ENCODE results near the gene PARD3. TPM values are rescaled to one million over a fixed set of nuclear protein-coding genes. Genes with fewer than 3 reads are reported as not detected.

PARD3 gene
- total RNA-seq, 2 donors from 2014 or later: 1.4 to 2.7 TPM

DNA sequence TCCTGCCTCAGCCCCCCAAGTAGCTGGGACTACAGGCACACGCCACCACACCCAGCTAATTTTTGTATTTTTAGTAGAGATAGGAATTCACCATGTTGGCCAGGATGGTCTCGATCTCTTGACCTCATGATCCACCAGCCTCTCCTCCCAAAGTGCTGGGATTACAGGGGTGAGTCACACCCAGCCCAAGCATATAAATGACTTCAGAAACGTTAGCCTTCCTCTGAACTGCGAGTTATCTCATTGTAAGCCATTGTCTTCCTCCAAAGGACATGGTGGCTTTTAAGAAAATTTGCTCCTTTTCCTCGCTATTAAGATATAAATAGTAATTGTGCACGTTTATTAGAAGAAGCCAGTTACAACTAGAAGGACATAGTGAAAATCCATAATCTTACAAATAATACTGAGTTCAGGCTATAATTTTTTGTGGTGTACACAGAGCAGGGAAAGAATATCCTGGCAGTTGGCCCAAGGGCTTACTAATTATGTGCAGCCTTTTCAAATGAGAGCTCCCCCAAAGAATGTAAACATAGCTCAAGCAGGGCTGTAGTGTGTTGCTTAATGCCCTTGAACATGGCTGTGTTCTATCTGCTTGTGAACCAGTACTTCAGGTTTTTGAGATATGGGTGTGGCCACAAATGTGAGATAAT lies 495.8 kb downstream of the PARD3 start:
- Mint-ChIP-seq H3K36me3 (no peaks in the 10 kb centered on the region), H3K9me3 (no peaks in the 10 kb centered on the region), H3K27ac (no peak overlapping the region)
- no peak for DNase-seq (ENCODE audit: low spot score in 2 of 2)
- no peak for ATAC-seq

DNA sequence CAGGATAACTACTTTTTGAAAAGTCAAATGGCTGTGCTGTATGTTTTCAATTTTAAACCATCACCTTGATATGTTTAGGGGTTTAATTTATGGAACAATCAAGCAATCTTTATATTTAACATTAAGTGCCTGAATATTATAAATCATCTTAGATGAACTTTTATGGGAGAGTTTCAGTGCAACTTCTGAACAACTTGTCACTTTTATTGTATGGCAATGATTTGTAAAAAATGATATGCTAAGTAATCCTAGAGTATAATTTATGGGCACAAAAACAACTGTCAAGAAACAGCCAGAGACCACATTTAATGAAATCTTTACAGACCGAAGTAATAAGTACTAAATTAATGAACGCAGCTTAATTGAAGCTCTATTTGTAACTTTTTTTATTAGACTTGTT lies 498.9 kb downstream of the PARD3 start:
- H3K9me3 Mint-ChIP-seq: no peaks in the 10 kb centered on the region
- no peaks in the 10 kb centered on the region for H3K36me3 Mint-ChIP-seq
- ATAC-seq (no peak), DNase-seq (ENCODE audit: low spot score in 2 of 2) (no peak)
- H3K27ac Mint-ChIP-seq: no peak overlapping the region

DNA sequence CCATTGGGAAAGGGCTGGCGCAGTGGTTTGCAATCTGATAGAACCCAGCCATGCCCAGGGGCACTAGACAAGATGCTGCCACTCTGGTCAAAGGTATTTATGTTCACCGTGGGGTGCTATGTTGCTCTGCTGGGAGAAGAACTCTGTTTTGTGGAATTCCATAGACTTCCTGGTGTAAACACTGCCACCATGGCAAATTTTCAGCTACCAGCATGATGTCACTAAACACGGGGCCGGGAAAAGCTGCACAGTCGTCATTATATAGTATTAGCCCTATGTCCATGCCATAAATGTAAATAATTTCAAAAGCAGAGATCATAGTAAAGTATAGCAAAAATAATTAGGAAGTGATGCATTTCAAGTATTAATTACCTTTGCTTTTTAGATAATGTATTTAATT lies 500.6 kb downstream of the PARD3 start:
- H3K36me3 Mint-ChIP-seq: no peaks in the 10 kb centered on the region
- no peak overlapping the region for H3K27ac Mint-ChIP-seq
- no peak for ATAC-seq
- DNase-seq (ENCODE audit: low spot score in 2 of 2): no peak
- no peaks in the 10 kb centered on the region for H3K9me3 Mint-ChIP-seq

DNA sequence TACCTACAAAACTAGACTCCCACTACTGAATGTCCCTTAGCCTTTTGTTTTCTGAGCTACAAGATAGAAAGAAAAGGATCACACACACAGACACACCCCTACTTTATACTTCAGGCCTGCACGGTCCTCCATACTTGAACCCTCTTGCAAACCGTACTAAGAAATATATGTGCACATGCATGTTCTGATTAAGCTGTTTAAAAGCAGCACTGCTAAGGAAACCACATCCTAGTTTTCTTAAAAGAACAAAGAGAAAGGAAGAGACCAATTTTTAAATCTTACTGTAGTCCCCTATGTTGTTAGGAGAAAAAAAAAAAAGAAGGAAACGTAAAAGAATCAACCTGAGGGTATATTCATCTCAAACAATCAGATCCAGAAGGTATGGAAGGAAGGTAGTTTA lies 501.2 kb downstream of the PARD3 start:
- no peaks in the 10 kb centered on the region for H3K9me3 Mint-ChIP-seq
- H3K36me3 Mint-ChIP-seq: no peaks in the 10 kb centered on the region
- ATAC-seq (no peak), DNase-seq (ENCODE audit: low spot score in 2 of 2) (no peak)
- H3K27ac Mint-ChIP-seq: no peak overlapping the region

DNA sequence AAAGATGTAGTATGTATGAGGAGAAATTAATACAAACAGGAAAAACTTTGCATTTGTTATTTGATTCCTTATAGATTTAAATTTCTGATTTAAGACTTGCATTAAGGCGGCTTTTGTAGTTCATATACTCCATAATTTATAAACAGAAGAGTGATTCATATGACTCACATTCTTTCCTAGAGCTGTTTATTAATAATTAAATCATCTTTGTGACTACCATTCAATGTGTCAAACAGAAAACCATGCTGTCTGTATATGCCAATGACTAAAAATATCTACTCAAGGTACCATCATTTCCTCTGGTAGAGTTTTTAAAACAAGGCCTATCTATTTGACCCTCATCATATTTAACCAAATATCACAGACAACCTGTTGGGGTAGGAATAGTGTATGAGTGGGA lies 501.7 kb downstream of the PARD3 start:
- DNase-seq (ENCODE audit: low spot score in 2 of 2): no peak
- no peaks in the 10 kb centered on the region for H3K9me3 Mint-ChIP-seq
- ATAC-seq: no peak
- H3K36me3 Mint-ChIP-seq: no peaks in the 10 kb centered on the region
- no peak overlapping the region for H3K27ac Mint-ChIP-seq

DNA sequence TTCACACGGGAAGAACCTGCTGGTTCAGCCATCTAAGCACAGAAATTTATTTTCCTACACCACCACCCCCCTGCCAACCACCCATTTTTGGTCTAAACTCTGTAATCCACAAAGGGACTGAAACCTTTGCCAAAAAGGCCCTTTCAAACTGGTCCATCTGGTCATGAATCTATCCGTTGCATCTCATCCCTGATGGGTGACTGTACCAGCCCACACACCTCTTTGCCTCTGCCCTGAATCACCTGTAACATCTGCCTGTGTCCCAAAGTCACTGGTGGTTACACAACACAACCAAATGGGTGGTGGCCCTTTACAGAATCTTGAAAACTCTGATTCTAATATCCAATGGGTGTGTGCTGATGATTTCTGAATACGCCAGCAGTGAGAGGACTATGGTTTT lies 503.4 kb downstream of the PARD3 start:
- no peaks in the 10 kb centered on the region for H3K9me3 Mint-ChIP-seq
- DNase-seq (ENCODE audit: low spot score in 2 of 2) (no peak), ATAC-seq (no peak)
- H3K36me3 Mint-ChIP-seq: no peaks in the 10 kb centered on the region
- no peak overlapping the region for H3K27ac Mint-ChIP-seq

DNA sequence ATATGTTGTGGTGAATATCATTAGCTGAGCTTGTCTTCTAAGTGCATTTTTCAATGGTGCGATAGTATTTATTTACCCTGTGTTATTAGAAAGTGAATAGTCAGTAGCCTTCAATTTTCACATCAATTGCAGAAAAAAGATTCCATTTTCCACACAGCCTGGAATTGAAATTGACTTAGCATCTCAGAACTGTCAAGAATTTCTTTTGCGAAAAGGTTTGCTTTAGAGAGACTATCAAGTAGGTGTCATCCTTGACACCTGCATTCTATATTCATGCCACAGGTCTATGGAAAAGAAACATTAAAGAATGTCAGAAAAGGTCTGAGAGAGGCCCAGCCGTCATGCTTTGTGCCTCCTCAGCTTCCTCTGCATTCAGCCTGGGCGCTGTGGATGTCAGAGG lies 504.9 kb downstream of the PARD3 start:
- DNase-seq (ENCODE audit: low spot score in 2 of 2) (no peak), ATAC-seq (no peak)
- Mint-ChIP-seq H3K9me3 (no peaks in the 10 kb centered on the region), H3K36me3 (no peaks in the 10 kb centered on the region), H3K27ac (no peak overlapping the region)

DNA sequence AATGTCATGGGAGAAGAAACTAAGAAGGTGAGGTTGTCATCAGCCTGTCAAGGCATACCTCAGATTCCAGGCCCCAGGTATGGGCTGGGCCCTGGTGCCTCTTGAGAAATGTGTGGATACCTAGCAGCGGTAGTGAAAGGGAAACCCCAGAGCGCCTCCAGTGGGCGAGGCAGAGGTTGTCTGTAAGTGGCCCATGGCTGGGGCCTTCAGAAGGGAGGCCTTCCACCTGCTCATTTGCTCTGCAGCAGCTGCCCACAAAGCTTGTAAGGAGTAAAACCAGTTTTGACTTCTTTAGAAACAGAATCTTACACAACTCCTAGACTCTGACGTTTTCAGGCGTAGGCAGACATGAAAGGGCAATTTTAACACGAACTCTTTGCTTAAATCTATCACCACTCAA lies 509.9 kb downstream of the PARD3 start:
- DNase-seq (ENCODE audit: low spot score in 2 of 2) (no peak), ATAC-seq (no peak)
- Mint-ChIP-seq H3K36me3 (no peaks in the 10 kb centered on the region), H3K9me3 (no peaks in the 10 kb centered on the region), H3K27ac (no peak overlapping the region)

DNA sequence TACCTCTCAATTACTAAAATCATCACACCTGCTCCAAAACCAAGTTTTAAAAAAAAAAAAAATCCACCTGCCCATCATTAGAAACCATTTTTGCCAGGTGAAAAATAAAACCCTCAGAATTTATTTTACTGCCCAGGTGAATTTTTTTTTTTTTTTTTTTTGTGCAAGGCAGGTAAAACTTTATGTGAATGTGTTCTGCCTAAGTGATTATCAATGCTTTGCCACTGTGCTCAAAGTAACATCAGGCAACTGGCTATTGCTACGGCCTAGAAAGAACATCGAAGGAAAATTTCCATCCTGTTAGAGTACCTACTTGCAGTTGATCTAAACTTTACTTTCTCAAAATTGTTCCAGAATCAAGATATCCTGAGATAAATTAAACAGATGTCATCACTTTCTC lies 512.1 kb downstream of the PARD3 start:
- no peaks in the 10 kb centered on the region for H3K9me3 Mint-ChIP-seq
- DNase-seq (ENCODE audit: low spot score in 2 of 2) (no peak), ATAC-seq (no peak)
- no peak overlapping the region for H3K27ac Mint-ChIP-seq
- no peaks in the 10 kb centered on the region for H3K36me3 Mint-ChIP-seq

DNA sequence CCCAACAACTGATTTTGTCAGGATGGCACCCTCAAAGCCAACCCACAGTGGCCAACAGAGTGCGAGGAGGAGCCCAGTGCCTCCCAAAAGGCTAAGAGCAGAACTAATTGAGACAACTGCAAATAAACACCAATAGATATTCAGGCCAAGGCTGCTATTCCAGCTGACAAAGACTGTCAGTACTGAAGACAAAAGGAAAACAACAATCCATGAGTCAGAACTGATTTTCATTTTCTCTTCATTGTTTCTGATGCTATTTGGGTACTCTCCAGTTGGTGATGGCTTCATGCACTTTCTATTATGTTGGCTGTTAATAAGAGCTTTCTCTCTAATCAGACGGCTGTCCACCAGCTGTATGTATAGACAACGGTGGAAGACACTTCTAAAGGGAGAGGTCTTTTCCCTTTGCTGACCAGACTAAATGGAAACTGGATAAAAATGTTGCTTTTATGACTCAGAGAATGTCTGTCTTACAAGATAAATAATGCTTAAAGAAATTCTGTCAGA lies 515.9 kb downstream of the PARD3 start:
- peak in 1 of 2 donors; percentile 74 for ATAC-seq
- Mint-ChIP-seq H3K36me3 (peaks cover 0 to 10% of the 10 kb centered on the region in 2 donors), H3K9me3 (no peaks in the 10 kb centered on the region), H3K27ac (no peak overlapping the region)
- DNase-seq (ENCODE audit: low spot score in 2 of 2): no peak

DNA sequence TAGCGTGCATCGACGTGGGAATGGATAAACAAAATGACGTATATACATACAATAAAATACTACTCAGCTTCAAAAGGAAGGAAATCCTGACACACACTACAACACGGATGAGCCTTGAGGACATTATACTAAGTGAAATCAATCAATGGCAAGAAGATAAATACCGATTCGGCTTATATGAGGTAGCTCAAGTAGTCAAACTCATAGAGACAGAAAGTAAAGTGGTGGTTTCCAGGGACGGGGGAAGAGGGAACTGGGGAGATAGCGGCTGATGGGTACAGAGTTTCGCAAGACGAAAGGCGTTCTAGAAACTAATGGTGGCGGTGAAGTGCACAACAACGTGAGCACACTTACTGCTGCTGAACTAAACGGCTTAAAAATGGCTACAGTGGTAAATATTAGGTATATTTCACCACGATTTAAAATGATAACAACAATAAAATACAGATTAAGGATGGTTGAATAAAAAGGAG lies 516.7 kb downstream of the PARD3 start:
- no peak overlapping the region for H3K27ac Mint-ChIP-seq
- H3K36me3 Mint-ChIP-seq: peaks cover 0 to 10% of the 10 kb centered on the region in 2 donors
- no peaks in the 10 kb centered on the region for H3K9me3 Mint-ChIP-seq
- DNase-seq (ENCODE audit: low spot score in 2 of 2) (no peak), ATAC-seq (no peak)

DNA sequence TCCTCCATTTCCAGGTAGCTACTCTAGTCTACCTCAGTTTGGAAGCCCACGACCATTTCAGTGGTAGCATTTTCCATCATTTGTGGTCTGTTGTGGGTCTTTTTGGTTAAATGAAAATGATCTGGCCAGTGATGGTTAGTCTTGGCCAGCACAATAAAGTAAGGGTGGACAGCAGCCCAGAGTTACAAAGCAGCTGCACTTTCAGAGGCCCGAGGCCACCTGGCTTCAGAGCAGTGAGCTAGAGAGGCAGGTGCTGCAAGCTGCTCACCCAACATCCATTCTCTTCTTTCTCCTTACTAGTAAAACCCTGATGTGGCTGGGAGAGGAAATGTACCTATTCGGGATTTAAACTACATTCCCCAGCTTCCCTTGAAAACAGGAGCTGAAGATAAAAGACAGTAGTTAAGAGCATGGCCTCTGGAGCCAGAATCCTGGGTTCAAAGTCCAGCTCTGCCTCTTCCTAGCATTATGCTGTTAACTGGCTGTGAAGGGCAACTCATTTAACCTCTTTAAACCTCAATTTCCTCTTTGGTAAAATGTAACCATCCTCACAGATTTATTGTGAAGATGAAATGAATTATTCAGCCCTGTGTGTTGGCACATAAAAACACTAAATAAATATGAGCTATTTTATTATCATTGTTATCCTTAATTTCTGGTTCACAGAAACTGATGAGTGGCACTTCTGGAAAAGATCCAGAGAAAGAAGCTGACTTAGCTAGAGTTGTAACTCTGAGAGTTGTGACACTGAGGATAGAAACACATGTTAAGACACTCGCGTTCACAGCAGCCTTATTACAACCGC lies 517.4 kb downstream of the PARD3 start:
- Mint-ChIP-seq H3K36me3 (peaks cover 0 to 10% of the 10 kb centered on the region in 2 donors), H3K27ac (no peak overlapping the region), H3K9me3 (no peaks in the 10 kb centered on the region)
- no peak for ATAC-seq
- no peak for DNase-seq (ENCODE audit: low spot score in 2 of 2)

DNA sequence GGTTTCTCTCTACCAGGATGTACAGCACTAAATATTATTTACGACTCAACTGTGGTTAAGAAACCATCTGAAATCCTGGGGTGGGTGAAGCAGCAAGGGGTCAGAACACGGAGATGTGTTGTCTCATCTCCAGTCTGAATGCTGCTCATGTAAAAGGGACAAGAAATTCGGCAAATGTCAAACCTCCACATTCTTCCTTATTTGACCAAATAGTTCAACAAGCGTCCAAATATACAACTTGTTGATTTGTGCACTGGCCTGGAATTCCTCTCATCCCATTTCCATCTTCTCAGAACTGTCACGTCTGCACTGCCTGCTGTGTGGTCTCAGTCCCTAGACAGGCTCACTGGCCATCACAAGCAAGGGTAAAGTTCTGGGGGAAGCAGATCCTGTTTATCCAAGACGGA lies 520.0 kb downstream of the PARD3 start:
- ATAC-seq (no peak), DNase-seq (ENCODE audit: low spot score in 2 of 2) (no peak)
- H3K36me3 Mint-ChIP-seq: peaks cover 0 to 10% of the 10 kb centered on the region in 2 donors
- no peak overlapping the region for H3K27ac Mint-ChIP-seq
- H3K9me3 Mint-ChIP-seq: no peaks in the 10 kb centered on the region

DNA sequence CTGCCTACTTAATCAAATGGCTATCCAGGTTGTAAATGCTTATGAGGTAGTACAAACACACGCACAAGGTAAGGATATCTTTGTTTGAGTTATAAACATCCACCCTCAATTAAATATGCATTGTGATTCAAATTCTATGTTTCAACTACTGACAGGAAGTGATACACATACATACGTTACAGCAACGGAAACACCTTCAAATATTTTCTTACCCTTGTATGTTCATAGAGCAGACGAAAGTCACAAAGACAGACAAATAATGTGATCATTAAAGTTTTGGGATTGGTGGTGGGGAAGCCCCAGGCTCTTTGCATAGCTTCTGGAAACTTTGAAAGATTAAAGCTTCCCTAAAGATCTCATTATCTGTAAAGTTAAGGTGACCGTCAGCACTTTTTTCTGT lies 521.0 kb downstream of the PARD3 start:
- peak in 1 of 2 donors; percentile 31 for ATAC-seq
- Mint-ChIP-seq H3K27ac (no peak overlapping the region), H3K9me3 (no peaks in the 10 kb centered on the region), H3K36me3 (peaks cover 0 to 10% of the 10 kb centered on the region in 2 donors)
- DNase-seq (ENCODE audit: low spot score in 2 of 2): no peak

DNA sequence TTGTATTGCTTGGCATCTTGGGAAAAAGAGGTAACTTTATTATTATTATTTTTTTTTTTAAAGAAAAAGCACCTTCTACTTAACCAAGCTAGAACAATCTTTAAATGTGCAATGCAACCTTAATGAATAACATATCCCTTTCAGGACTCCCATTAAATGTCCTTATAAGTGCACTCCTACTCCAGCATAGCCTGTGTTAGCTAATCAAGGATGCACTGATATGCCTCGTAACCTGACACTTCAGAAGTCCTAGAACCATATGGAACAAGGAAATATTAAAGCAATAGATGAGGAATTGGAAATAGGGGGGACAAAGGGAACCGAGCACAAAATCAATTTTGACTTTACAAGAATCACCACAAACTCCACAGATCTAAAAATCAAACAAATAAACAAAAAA lies 522.4 kb downstream of the PARD3 start:
- ATAC-seq (no peak), DNase-seq (ENCODE audit: low spot score in 2 of 2) (no peak)
- H3K36me3 Mint-ChIP-seq: peaks cover 0 to 10% of the 10 kb centered on the region in 2 donors
- H3K27ac Mint-ChIP-seq: no peak overlapping the region
- no peaks in the 10 kb centered on the region for H3K9me3 Mint-ChIP-seq

DNA sequence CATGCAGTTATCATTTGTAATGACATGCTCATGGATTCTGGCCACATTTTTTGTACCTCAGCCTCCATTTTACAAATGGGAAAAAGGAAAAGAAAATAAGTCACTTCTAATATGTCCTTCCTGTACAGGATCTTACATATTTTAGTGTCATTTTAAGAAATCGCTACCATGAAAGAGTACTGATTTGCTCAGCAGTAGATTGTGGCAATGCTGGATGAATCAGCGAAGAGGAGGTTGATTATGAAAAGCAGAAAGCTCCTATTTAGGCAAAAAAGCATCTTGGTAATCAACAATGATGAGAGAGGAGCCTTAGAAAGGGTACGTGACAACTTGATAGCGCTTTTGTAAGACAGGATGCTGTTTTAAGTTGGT lies 522.9 kb downstream of the PARD3 start:
- H3K27ac Mint-ChIP-seq: no peak overlapping the region
- peaks cover 0 to 10% of the 10 kb centered on the region in 2 donors for H3K36me3 Mint-ChIP-seq
- DNase-seq (ENCODE audit: low spot score in 2 of 2): no peak
- peak in 1 of 2 donors; percentile 79 for ATAC-seq
- no peaks in the 10 kb centered on the region for H3K9me3 Mint-ChIP-seq

DNA sequence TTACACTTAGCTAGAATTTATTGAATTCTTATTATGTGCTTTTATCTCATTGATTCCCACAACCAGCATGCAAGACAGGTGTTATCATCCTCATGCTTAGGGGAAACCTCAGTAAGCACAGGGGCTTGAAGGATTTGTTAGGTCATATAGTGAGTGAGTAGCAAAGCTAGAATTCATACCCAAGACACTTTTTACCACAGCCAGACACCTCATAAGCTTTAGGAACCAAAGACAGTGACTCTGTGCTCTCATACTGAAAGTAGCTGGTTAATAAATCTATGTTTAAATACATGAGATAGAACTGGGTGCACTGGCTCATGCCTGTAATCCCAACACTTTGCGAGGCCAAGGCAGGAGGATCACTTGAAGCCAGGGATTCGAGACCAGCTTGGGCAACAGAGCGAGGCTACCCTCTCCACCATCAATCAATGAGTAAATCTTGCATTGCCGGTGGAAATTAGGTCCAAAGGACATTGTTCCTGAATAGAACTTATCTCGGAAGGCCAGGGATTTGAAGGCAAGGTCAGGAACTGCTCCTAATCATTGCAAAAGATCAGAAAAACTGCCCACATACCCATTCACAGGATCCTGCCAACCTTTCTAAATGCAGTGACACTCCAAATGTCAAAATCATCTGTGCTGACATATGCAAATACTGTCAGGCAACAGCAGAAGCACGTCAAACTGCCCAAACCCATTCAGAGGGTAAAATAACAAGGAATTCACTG lies 523.5 kb downstream of the PARD3 start:
- peak in 1 of 2 donors; percentile 86 for ATAC-seq
- H3K36me3 Mint-ChIP-seq: peaks cover 0 to 10% of the 10 kb centered on the region in 2 donors

More for the DNA sequence above, 523.5 kb downstream of the PARD3 start:
- peaks cover 2% of the 10 kb centered on the region in 2 donors for H3K9me3 Mint-ChIP-seq
- DNase-seq (ENCODE audit: low spot score in 2 of 2): no peak
- peak overlapping the region in 1 of 2 donors; percentile 72 for H3K27ac Mint-ChIP-seq

Measured in activated naive CD4-positive, alpha-beta T cell treated with anti-CD3 and anti-CD28 coated beads, Interleukin-2, amount 50 U/mL, for 72 hours (primary cell).